GM21737 (cell line): ENCODE data around the gene ZCWPW1.
A peak's percentile ranks its signal among the peaks of the same experiment; 100 is the strongest.

Experiments used
- ATAC-seq: cut with Tn5 transposase; IDR thresholded peaks from one replicate; pipeline ENCODE4 v1.9.1; 2021; ENCODE audit warnings: mild to moderate bottlenecking, moderate library complexity; ENCODE audit not compliant: unreplicated experiment

The ZCWPW1 gene

DNA sequence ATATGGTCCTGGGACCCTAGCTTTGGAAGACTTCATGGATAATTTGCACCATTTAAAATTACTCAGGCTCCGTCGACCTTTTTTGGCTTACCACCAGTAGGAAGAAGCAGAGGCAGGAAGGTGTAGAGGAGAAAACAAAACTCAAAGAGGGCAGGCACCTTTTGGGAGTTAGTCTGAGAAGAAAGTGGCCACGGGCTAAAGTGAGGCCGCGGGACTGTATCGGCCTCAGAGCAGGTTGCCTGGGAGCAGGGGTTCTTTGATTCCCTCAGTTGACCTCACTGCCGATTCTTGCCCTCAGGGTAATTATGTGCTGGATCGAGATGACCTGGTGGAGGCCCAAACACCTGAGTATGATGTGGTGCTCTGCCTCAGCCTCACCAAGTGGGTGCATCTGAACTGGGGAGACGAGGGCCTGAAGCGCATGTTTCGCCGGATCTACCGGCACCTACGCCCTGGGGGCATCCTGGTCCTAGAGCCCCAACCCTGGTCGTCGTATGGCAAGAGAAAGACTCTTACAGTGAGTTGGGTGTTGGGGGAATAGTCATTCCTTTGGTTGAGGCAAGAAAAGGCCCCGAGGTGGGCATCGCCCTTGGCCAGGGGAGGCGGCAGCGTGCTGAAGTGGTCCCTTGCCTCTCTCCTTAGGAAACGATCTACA, 4.2 kb upstream of the ZCWPW1 start:
- no peak for ATAC-seq

DNA sequence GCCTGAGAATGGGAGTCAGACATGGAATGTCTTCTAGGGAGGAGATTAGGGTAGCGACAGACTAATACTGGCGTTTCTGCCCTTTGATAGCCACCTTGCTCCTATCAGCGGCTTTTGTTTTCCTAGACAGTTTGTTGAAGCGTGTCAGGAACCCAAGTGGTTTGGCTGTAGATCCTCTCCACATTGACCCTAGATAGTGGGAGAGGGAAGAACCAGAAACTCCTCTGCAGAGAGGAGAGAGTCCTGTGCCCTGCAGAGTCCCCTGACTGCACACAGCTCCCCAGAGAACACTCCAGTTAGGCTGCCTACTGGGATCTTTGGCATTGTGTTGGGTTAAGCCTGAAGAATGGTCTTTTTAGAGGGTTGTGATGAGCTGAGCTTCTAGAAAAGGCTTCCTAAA, 3.5 kb upstream of the ZCWPW1 start:
- no peak for ATAC-seq

DNA sequence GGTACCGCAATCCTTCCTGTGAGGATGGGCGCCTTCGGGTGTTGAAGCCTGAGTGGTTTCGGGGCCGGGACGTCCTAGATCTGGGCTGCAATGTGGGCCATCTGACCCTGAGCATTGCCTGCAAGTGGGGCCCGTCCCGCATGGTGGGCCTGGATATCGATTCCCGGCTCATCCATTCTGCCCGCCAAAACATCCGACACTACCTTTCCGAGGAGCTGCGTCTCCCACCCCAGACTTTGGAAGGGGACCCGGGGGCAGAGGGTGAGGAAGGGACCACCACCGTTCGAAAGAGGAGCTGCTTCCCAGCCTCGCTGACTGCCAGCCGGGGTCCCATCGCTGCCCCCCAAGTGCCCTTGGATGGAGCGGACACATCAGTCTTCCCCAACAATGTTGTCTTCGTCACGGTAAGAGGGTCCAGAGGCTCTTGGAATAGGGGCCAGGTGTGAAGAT, 2.8 kb upstream of the ZCWPW1 start:
- no peak for ATAC-seq

DNA sequence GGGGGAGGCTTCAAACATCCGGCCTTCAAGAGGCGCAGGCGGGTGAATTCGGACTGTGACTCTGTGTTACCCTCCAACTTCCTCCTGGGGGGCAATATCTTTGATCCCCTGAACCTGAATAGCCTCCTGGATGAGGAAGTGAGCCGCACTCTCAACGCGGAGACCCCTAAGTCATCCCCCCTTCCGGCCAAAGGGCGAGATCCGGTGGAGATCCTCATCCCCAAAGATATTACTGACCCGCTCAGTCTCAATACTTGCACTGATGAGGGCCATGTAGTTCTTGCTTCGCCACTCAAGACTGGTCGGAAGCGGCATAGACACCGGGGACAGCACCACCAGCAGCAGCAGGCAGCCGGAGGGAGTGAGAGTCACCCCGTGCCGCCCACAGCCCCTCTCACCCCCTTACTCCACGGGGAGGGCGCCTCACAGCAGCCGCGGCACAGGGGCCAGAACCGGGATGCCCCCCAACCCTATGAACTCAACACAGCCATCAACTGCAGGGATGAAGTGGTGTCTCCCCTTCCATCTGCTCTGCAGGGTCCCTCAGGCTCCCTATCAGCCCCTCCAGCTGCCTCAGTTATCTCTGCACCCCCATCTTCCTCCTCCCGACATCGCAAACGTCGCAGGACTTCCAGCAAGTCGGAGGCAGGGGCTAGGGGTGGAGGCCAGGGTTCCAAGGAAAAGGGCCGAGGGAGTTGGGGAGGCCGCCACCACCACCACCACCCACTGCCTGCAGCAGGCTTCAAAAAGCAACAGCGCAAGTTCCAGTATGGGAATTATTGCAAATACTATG, 2.2 kb upstream of the ZCWPW1 start:
- ATAC-seq, result no peak

DNA sequence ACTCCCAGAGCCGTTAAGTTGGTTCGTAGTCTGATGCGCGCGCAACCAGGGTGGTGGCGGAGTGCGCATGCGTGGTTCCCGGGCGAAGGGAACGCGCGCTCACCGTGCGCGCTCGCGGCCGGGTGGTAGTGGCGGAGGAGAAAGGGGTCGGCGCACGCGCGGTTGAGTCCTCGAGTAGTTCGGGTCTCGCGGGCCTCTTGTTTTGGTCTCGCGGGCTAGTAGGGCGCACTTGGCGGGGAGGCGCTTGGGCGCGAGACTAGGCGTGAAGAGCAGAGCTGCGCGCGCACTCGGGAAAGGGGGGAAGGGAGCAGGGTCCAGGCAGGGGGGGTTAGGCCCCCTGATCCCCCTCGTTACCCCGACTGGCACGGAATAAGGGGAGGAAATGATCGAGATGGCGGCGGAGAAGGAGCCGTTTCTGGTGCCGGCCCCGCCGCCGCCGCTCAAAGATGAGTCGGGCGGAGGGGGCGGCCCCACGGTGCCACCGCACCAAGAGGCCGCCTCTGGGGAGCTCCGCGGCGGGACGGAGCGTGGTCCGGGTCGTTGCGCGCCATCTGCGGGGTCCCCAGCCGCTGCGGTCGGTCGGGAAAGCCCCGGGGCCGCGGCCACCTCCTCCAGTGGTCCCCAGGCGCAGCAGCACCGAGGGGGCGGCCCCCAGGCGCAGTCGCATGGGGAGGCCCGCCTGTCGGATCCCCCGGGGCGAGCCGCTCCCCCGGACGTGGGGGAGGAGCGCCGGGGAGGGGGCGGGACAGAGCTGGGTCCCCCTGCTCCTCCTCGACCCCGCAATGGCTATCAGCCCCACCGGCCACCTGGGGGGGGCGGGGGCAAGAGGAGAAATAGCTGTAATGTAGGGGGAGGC, 1.4 kb upstream of the ZCWPW1 start, which contains the start of gene MEPCE:
TSS of gene MEPCE (plus strand) at position 195 of the 856 bp plus-strand sequence. CDS start at position 383, 188 bp downstream.
- peak; percentile 32 for ATAC-seq

DNA sequence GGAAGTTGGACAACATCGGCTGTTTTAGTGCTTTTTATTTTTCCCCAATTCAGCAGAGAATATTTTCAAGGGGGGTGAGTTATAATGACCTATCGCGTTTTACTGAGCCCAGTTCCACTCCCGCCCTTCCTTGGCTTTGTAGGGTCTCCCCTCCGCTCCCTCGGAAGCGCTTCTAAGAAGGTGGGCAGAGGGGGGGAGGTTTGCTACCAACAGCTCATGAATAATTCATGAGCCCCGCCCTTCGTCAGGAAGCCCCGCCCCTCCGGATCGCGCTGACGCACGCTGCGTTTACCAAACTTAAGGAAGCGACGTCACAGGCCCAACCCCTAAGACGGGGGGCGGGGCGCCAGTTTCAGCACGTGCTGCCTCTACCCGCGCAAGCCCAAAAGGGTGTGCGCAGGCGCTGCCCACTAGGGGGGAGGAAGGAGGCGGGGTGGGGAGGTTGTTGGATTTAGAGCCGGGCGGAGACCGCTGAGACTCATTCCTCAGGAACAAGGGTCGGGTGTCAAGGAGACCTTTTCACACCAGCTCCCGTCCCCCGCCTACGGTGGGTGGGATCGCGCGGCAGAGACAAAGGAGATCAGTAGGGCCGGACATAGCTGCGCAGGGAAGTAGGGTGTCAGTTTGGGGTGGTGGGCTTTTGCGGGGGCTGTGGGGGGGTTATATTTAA, 599 bp upstream of the ZCWPW1 start:
- ATAC-seq, result peak; percentile 39

DNA sequence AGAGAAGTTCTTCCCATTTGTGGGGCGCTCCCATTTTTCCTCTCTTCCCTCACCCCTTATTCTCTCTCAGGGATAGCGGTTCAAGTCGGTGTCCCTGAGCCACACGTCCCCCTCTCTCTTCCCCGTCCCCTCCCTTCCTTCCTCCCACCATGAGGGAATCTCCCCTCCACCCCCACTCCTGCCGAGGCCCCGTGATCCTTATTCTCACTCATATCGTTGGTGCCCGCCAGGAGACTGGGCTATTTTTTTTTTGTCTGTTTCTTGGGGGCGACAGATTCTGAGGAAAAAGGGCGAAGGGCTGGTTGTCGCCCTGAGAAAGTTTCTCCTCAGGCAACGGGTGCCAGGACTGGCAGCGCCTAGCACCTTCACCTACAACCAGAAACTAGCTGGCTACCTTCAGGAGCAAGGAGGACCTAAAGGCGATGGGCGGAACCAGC, 723 bp downstream of the ZCWPW1 start:
- no peak for ATAC-seq

DNA sequence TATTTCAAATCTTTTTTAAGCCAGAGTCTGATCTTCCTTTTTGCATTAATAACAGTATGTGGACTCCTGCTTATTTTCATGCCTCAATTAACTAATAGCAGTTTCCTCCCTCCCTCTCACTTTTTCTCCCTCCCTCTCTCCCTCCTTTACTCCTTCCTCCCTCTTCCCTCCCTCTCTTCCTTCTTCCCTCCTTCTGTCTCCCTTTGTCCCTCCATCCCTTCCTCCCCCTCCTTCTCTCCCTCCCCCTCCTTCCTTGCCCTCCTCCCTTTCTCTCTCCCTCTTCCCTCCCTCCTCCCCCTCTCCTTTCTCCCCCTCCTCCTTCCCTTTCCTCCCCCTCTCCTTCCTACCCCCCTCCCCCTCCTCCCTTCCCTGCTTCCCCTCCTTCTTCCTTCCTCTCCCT, 2.0 kb downstream of the ZCWPW1 start:
- no peak for ATAC-seq

DNA sequence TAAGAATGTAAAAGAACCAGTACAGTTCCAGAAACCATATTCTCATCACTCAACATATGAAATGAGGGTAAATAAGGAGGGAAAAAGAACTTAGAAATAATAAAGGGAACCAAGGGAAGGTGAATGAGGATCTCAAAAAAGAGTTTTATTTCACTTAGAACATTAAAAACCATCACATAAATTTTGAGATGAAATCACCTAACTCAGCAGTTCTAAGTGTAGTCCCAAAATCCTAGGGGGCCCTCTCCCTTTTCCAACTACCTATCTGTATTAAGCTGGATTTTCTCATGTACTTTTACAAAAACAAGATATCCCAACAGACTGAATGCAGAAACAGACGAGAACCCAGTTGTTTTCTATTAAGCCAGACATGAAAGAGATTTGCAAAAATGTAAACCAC, 3.2 kb downstream of the ZCWPW1 start:
- ATAC-seq, result no peak

DNA sequence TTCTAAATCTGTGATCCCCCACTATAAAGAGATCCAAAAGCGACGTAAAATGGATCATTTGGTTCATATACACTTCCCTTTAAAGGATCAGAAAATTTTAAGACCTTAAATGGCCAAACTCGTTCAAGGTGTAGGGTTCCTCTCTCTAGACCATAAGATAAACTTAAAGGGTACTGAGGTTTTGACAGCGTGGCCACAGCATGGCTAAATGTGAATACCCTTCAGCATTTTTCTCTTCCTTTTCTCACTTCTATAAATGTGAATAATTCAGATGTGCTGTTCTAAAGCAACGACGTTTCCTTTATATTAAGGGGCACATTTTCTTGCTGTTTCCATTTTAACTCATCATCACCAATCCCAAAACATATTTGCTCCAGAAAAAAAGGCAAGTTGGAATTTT, 5.2 kb downstream of the ZCWPW1 start:
- ATAC-seq, result no peak

DNA sequence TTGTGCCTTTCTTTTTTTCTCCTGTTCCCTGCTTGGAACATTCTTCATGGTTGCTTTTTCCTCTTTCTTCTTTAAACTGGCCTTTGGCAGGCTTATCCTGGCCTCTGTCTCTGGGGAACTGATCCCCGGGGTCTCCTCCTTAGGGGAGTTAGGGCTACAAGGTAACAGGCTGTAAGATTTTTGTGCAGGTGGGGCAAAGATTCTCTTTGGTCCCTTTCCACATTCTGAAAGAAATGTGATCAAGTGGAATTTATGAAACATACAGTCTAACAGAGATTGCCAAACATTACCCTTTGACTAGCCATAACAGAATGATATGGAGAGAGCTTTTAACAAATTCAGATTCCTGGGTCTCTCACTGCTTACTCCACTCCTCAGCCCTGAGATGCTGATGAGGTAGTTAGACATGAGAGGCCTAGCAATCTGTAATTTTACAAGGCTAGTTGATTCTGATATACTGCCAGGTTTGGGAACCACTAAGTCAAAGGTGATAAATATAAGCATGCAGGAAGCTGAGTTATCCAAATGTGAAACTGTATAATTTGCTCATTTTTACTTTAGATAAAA, 8.8 kb downstream of the ZCWPW1 start:
- no peak for ATAC-seq

DNA sequence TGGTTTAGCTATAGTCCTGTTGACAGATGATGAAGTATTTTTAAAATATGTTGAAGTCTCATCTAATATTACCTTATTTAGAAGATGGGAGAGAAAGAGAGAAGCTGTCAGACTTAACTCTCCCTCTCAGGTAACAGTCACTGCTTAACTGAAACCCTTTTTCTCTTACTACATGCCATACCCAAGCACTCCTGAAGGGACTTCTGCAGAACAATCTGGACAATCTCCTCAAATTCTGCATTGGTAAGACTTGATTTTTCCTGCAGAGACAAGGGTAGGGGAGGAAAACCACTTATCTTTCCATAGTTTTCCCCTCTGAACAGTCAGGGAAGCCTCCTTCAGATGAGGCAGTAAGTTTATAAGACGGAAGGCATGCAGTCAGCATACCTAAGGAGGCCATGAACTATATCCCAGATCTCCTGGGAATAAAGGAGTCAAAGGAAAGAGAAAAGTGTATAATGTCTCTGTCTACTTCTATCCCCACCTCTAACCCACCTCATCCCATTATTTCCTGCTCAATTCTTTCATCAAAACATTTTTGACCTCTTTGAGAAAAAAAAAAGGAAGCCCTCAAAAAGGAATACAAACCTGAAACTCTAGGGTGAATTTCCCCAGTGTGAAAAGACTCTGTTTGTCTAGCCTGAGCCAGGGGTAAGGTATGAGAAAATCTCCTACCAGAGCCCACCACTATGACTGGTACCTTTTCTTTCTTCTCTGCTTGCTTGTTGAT, 9.4 kb downstream of the ZCWPW1 start:
- no peak for ATAC-seq

DNA sequence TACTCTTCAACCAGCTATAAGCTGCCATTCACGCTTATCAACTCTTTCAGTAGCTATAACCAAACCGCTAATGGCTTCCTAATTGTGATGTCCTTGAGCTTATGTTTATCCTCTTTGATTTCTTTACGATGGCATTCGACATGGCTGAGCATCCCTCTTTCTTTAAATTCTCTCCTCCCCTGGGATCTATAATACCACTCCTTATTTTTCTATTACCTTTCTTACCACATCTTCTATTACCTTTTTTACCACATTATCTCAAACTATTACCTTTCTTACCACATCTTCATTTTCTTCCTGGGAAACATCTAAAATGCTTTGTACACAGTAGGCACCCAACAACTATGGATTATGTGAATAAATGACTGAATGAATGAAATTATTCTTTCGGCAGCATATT, 13.1 kb downstream of the ZCWPW1 start:
- ATAC-seq, result no peak

DNA sequence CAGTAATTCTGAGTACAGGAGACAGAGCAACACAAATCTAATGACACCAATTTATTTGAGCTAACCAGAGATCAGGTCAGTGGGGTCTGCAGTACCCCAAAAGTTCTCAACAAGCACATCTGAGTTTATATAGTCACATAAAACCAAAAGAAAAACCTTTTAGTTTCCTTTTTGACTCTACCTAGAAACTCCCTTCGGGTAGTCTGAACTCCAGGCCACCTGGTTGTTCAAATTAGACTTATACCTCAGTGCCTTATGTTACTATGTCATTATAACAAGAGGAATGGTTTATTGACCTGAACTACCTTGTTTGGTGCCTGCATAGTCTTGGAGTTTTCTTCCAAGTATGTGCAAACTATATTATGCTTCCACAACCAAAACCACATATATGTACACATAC, 14.6 kb downstream of the ZCWPW1 start:
- peak; percentile 51 for ATAC-seq

DNA sequence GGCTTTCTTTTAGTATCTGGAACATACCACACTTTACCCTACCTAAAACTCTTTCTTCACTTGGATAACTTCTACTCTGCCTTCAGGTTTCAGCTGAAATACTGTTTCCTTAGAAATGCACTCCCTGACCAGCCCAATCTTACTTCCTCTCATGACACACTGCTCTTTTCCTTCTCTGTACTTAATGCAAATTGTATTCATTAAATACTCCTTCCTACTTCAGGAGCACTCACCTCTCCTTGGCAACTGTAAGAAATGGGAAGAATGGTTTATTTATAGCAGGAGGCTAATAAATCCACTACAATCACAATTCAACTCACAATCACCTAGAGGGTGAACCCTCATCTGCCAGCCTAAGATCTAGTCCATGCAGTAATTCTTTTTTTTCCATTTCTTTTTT, 15.2 kb downstream of the ZCWPW1 start:
- no peak for ATAC-seq

DNA sequence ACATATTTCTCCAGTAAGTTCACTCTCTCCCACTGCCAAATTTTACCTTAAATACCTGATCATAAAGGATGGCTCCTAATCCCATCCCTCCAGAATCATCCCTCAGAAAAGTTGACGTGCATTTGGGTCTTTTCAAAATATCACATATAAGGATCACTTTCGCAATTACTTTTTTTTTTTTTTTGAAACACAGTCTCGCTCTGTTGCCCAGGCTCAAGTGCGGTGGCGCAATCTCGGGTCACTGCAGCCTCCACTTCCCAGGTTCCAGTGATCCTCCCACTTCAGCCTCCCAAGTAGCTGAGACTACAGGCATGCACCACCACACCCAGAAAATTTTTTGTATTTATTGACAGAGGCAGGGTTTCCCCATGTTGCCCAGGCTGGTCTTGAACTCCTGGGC, 17.4 kb downstream of the ZCWPW1 start:
- no peak for ATAC-seq

DNA sequence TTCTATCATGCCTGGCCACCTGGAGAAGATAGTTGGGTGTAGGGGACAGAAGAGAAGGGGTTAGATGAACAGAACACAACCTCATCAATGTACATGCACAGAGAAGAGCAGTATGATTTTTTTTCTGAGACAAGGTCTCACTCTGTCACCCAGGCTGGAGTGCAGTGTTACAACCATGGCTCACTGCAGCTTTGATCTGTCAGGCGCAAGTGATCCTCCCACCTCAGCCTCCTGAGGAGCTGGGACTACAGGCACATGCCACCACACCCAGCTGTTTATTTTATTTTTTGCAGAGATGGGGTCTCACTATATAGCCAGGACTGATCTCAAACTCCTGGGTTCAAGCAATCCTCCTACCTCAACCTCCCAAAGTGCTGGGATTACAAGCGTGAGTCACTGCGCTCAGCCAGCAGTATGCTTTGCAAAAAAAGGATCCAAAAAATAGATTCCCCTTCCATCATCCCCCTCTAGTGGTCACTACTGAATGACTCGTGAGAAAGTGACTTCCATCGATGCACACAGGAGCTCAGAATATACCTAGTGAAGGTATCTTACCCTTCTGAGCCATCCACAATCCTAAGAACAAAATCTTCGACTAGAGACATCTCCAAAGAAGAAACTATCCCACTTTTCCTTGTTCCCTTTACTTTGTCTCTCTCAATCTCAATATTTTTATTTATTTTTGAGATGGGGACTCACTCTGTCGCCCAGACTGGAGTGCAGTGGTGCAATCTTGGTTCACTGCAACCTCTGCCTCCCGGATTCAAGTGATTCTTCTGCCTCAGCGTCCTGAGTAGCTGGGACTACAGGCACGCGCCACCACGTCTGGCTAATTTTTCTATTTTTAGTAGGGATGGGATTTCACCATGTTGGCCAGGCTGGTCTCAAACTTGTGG, 21.0 kb downstream of the ZCWPW1 start:
- ATAC-seq, result peak; percentile 59

DNA sequence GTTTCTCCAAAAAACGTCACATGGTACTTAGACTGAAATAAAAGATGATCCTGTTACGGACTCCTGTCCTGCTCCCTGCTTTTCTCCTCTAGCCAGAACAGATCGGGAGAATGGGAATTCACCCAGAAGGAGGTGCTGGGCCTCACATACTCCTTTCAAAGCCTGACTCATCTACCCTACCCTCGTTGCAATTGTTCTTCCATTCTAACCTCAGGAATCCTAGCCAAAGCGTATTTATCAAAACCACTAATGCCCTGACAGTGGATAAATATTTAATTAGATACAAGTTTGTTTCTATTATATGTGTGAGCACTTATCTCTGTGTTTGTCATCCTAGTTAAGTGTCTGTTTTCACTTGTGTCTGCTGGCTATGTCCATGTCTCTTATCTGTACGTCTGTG, 21.7 kb downstream of the ZCWPW1 start:
- ATAC-seq, result no peak

DNA sequence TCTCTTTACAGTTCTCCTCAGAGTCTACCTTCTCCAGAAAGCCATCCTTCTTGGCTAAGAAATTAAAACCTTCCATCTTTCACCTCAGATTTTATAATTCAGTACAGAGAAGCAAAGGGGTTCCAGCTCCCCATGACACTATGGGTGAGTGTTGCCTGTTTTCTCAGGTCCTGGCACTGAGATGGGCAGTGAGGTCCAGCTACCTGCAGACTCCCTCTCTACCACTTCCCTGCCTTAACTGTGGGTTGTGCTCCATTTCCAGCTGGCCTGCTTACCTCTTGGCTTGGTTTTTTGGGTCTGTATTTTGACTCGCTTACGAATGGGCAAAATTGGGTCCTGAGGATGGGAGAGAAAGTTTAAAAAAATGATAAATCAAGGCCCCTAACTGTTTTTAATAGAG, 26.3 kb downstream of the ZCWPW1 start:
- ATAC-seq, result no peak
